ENCODE data around the gene SLC5A6. TPM values are rescaled to one million over a fixed set of nuclear protein-coding genes. Genes with fewer than 3 reads are reported as not detected.
A peak's percentile ranks its signal among the peaks of the same experiment; 100 is the strongest.

The SLC5A6 gene
- polyA plus RNA-seq, 2 of the 4 experiments (the other 2 are of a cell fraction): 82.7 to 86.7 TPM

DNA sequence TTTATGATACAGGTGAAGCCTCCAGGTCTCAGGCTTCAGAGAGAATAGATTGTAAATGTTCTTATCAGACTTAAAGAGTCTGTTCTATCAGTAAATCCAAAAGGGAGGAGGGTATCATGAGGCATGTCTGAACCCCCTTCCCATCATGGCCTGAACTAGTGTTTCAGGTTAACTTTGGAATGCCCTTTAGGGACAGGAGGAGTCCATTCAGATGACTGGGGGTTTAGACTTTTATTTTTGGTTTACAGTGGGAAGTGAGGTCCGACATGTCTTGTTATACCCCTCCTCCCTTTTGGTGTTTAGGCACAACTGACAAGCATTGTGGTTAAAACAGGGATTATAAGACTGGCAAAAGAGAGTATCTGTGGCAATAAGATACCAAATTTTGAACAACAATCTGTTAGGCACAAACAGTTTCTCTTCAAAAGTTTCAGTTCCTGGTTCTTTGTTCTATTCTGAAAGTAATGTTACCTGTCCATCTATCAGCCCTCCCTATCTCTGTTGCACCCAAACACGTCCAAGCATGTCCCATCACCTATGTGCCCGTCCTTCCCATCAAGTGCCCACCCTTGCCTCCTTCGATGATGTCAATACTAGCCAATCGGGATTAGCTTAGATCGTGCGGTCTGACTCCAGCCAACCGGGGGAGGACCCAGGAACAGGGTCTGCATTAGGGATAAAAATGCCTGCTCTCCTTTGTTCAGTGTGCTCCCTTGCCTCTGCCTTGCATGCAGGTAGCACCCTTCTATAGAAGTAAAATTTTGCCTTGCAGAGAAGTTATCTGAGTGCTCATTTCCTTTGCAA lies 46.9 kb downstream of the SLC5A6 start:
- Histone ChIP-seq H3K4me3 (no peak overlapping the region), H3K9me3 (no peaks in the 10 kb centered on the region), H3K4me1 (no peaks in the 10 kb centered on the region), H3K27ac (no peak overlapping the region), H3K4me2 (no peak overlapping the region)
- ChIA-PET POLR2A (no interaction called here), CTCF (interaction anchor here (0.7 to 1.7 kb wide), 5 partner anchors 8 to 68 kb away, joined by 3 to 6 read pairs (median 4); partner anchors contain the start of gene ABHD1)
- TF ChIP-seq HEYL (CRISPR knock-in tag; IDR thresholded peaks at IDR 0.05) (no peak), EP300 (IDR thresholded peaks at IDR 0.05) (no peak), TP53 (CRISPR knock-in tag; IDR thresholded peaks at IDR 0.05) (no peak), FOSL2 (IDR thresholded peaks at IDR 0.05) (no peak), FOSL2 (CRISPR knock-in tag; IDR thresholded peaks at IDR 0.05) (no peak), GATA3 (IDR thresholded peaks at IDR 0.05; ENCODE audit: borderline replicate concordance) (no peak), POLR2A (IDR thresholded peaks at IDR 0.05; ENCODE audit: low read length) (no peak), KDM1A (IDR thresholded peaks at IDR 0.05; ENCODE audit: low read depth) (no peak), ZC3H11A (IDR thresholded peaks at IDR 0.05) (no peak), HDAC2 (IDR thresholded peaks at IDR 0.05) (no peak)
- no peak for FAIRE-seq
- 67% methylated on average over 8 of the region's 8 CpGs for WGBS (ENCODE audit: missing lambda C conversion rate)
- DNase-seq (ENCODE audit: low read depth in 1 of 2, low spot score in 1 of 2): no peak
- no peak for ATAC-seq

DNA sequence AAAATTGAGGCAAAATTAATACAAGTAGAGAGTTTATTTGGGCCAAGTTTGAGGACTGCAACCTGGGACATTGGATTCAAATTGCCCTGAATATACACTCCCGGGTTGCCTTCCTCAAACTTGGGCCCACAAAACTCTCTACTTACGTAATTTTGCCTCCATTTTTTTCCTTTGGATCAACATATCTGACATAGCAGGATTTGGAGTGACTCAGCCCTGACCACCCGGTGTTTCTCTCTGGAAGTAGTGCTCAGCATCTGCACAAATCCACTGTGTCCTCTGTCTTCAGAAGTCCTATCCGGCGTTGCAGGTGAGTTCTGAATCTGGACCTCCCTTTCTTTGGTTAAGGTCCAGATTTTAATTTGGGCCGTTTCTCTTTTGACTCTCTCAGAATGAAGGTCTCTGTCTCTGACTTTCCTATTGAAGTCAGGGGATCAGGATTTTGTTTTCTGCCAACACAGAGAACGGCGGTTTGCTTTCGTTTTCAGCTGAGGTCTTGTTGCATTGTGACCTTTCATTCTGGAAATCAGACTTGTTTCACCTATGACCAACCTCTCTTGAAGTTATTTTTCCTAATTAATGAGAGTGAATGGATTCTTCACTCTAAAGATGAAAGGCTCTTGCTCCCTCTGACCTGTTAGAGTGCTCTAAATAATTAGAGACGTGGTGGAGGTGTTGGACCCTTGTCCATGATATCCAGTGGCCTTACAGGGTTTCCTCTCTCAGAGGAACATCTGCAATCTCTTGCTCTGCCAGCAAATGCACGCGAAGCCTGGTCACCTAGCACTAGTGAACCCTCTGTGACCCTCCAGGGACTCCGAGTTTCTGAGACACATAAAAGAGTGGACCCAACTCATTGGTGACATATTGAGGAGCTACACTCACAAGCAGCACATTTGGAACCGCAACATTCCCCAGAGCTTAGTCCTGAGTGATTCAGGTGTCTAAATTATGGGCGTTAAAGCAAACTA lies 49.6 kb downstream of the SLC5A6 start:
- WGBS (ENCODE audit: missing lambda C conversion rate): 64% methylated on average over 15 of the region's 15 CpGs
- ATAC-seq: peak in 1 of 2 experiments; percentile 59; a peak in 3 of 6 replicates

DNA sequence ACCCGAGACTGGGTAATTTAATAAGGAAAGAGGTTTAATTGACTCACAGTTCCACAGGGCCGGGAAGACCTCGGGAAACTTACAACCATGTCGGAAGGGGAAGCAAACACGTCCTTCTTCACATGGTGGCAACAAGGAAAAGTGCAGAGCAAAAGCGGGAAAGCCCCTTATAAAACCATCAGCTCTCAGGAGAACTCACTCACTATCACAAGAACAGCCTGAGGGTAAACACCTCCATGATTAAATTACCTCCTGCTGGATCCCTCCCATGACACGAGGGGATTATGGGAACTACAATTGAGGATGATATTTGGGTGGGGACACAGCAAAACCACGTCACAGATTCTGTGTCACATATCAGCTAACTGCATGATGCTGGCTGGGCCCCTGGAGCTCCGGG lies 51.9 kb downstream of the SLC5A6 start:
- WGBS (ENCODE audit: missing lambda C conversion rate): 76% methylated on average over 9 of the region's 9 CpGs
- FAIRE-seq: no peak
- Histone ChIP-seq H3K4me2 (no peak overlapping the region), H3K4me1 (no peaks in the 10 kb centered on the region), H3K9me3 (no peaks in the 10 kb centered on the region), H3K4me3 (no peak overlapping the region), H3K27ac (no peak overlapping the region)
- ChIA-PET POLR2A (no interaction called here), CTCF (interaction anchor here (0.7 to 2.4 kb wide), 6 partner anchors 10 to 657 kb away, joined by 3 to 20 read pairs (median 4); no protein-coding TSS in a partner anchor)
- no peak for DNase-seq (ENCODE audit: low read depth in 1 of 2, low spot score in 1 of 2)
- no peak for ATAC-seq
- TF ChIP-seq RNF2 (IDR thresholded peaks at IDR 0.05; ENCODE audit: borderline replicate concordance, low read depth) (no peak), EP300 (IDR thresholded peaks at IDR 0.05) (no peak), POLR2AphosphoS2 (conservative IDR thresholded peaks at IDR 0.05; ENCODE audit: low read length) (no peak), GATA3 (IDR thresholded peaks at IDR 0.05; ENCODE audit: borderline replicate concordance) (no peak), TFCP2L1 (CRISPR knock-in tag; IDR thresholded peaks at IDR 0.05) (no peak), FOXS1 (CRISPR knock-in tag; IDR thresholded peaks at IDR 0.05) (no peak), FOSB (CRISPR knock-in tag; IDR thresholded peaks at IDR 0.05) (no peak), POLR2A (IDR thresholded peaks at IDR 0.05; ENCODE audit: low read length) (no peak), MYC (IDR thresholded peaks at IDR 0.05; ENCODE audit: borderline replicate concordance, low read length) (no peak)
- TF ChIP-seq, protein P1, sequence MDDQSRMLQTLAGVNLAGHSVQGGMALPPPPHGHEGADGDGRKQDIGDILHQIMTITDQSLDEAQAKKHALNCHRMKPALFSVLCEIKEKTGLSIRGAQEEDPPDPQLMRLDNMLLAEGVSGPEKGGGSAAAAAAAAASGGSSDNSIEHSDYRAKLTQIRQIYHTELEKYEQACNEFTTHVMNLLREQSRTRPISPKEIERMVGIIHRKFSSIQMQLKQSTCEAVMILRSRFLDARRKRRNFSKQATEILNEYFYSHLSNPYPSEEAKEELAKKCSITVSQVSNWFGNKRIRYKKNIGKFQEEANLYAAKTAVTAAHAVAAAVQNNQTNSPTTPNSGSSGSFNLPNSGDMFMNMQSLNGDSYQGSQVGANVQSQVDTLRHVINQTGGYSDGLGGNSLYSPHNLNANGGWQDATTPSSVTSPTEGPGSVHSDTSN (IDR thresholded peaks at IDR 0.05): no peak

More for the DNA sequence above, 49.6 kb downstream of the SLC5A6 start:
- CTCF ChIA-PET: interaction anchor here (0.6 to 2.4 kb wide), 6 partner anchors 8 to 170 kb away, joined by 3 to 20 read pairs (median 3); no protein-coding TSS in a partner anchor
- Histone ChIP-seq H3K4me1 (no peaks in the 10 kb centered on the region), H3K4me2 (peak overlapping the region; percentile 50), H3K4me3 (no peak overlapping the region), H3K9me3 (no peaks in the 10 kb centered on the region), H3K27ac (0 out of 6 replicates have a peak overlapping the region, but pooled peaks of 1 of the 2 experiments have one; percentile 2)
- POLR2A ChIA-PET: no interaction called here
- peak in 1 of 2 experiments; percentile 21 for DNase-seq (ENCODE audit: low read depth in 1 of 2, low spot score in 1 of 2)
- TF ChIP-seq EP300 (IDR thresholded peaks at IDR 0.05): no peak
- TF ChIP-seq POLR2AphosphoS2 (conservative IDR thresholded peaks at IDR 0.05; ENCODE audit: low read length): no peak
- no peak for TF ChIP-seq MAZ (IDR thresholded peaks at IDR 0.05; ENCODE audit: borderline replicate concordance, low read depth, low read length)
- TF ChIP-seq HOXB13 (CRISPR knock-in tag; IDR thresholded peaks at IDR 0.05; ENCODE audit: low read depth): no peak
- TF ChIP-seq, protein P2, sequence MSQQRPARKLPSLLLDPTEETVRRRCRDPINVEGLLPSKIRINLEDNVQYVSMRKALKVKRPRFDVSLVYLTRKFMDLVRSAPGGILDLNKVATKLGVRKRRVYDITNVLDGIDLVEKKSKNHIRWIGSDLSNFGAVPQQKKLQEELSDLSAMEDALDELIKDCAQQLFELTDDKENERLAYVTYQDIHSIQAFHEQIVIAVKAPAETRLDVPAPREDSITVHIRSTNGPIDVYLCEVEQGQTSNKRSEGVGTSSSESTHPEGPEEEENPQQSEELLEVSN (IDR thresholded peaks at IDR 0.05; ENCODE audit: borderline replicate concordance, low read depth): no peak
- no peak for TF ChIP-seq RNF2 (IDR thresholded peaks at IDR 0.05; ENCODE audit: borderline replicate concordance, low read depth)
- TF ChIP-seq, protein P3, sequence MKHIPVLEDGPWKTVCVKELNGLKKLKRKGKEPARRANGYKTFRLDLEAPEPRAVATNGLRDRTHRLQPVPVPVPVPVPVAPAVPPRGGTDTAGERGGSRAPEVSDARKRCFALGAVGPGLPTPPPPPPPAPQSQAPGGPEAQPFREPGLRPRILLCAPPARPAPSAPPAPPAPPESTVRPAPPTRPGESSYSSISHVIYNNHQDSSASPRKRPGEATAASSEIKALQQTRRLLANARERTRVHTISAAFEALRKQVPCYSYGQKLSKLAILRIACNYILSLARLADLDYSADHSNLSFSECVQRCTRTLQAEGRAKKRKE (CRISPR knock-in tag; IDR thresholded peaks at IDR 0.05; ENCODE audit: low read depth): no peak
- TF ChIP-seq HOXA7 (CRISPR knock-in tag; IDR thresholded peaks at IDR 0.05): no peak
- TF ChIP-seq RAD21 (conservative IDR thresholded peaks at IDR 0.05 in 1 of 2, IDR thresholded peaks at IDR 0.05 in 1 of 2): no peak
- TF ChIP-seq CEBPB (IDR thresholded peaks at IDR 0.05): no peak
- TF ChIP-seq ESRRA (IDR thresholded peaks at IDR 0.05; ENCODE audit: borderline replicate concordance, low read length): no peak
- no peak for TF ChIP-seq NFE2L2 (conservative IDR thresholded peaks at IDR 0.05; ENCODE audit: low read length)
- TF ChIP-seq HEYL (CRISPR knock-in tag; IDR thresholded peaks at IDR 0.05): no peak
- no peak for TF ChIP-seq RFX5 (IDR thresholded peaks at IDR 0.05)
- FAIRE-seq: no peak
